Activated CD4-positive, alpha-beta T cell treated with anti-CD3 and anti-CD28 coated beads, Interleukin-2, amount 50 U/mL, for 1 hour (primary cell): ENCODE measurements around the gene KCTD21.
A peak's percentile ranks its signal among the peaks of the same experiment; 100 is the strongest.
"Not testable (repeated sequence)": the region's sequence is repeated elsewhere in the genome, so short reads cannot be mapped to it uniquely, and the experiment has no call there.

ENCODE experiments used
- DNase-seq: peaks from one replicate; pipeline ENCODE4 v3.0.0-alpha.2; 2020

The KCTD21 gene, protein sequence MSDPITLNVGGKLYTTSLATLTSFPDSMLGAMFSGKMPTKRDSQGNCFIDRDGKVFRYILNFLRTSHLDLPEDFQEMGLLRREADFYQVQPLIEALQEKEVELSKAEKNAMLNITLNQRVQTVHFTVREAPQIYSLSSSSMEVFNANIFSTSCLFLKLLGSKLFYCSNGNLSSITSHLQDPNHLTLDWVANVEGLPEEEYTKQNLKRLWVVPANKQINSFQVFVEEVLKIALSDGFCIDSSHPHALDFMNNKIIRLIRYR

DNA sequence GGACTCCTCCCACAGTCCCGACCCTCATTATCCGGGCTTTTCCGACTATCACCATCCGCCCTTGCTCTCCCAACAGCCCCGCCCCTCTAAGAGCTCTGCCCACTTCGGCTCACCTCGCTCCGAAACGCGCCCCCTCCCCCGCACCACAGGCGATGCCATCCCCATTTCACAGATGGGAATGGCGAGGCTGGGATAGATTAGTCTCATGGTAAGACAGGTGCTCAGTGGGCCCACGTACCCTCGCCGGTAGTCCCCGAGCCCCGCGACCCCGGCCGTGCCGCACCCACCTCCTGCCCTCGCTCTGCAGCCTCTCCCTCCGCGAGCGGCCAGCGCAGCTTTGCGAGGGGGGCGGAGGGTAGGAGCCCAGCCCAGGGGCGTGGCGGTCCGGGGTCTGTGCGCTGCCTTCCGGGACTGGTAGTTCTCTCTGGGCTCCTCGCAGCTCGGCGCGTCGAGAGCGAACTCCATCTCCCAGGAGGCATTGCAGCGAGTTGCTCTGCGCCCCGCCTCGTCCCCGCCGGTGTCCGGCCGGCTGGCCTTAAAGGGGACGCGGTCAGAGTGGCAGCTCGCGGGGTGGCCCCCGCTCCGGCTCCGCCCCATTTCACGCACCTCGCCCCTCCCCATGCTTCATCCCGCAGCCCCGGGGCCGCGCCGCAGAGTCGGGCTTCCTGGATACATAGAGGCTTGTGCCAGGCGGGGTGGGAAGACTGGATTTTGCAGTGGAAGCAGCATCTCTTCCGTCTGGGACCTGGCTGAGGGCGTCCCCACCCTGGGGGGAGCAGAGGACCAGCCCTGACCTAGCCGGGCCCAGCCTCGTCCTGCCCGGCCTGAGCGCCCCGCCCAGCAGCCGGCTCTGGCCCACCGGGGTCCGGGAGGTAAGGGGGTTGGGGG, at the start of gene KCTD21, which contains the start of gene USP35:
TSS of gene KCTD21 (minus strand) at position 341 of the 888 bp plus-strand sequence. CDS start 14,072 bp downstream, outside the sequence.
TSS of gene USP35 (plus strand) at position 634 of the 888 bp plus-strand sequence. CDS start 7,327 bp downstream, outside the sequence.
- peak; percentile 89 for DNase-seq

DNA sequence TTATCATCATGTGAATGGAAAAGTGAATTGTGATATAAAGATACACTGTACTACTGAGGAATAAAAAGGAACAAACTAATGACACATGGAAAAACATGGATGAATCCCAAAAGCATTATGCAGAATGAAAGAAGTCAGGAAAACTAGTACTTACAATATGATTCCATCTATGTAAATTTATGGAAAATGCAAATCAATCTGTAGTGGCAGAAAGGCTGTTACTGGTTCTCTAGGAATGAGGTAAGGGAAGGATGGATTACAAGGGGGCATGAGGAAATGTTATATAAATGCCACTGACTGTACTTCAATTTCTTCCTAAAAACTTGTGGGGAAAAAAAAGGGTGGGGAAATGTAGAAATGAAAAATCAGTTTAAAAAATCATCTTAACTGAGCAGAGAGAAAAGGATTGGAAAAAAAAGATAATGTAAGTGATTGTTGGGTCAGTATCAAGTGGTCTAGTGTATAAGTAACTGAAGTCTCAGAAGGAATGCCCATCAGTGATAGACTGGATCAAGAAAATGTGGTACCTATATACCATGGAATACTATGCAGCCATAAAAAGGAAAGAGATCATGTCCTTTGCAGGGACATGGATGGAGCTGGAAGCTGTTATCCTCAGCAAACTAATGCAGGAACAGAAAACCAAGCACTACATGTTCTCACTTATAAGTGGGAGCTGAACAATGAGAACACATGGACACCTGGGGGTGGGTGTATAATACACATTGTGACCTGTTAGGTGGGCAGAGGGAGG, 49.0 kb upstream of the KCTD21 start:
- DNase-seq: no peak

DNA sequence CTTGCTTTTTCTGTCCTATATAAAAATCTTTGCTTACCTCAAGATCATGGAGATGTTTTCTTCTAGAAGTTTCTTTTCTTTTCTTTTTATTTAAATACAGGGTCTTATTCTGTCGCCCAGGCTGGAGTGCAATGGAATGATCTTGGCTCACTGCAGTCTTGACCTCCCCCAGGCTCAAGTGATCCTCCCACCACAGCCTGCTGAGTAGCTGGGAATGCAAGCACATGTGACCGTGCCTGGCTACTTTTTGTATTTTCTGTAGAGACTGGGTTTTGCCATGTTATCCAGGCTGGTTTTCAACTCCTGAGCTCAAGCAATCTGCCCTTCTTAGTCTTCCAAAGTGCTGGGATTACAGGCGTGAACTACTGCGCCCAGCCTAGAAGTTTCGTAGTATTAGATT, 45.6 kb upstream of the KCTD21 start:
- no peak for DNase-seq

DNA sequence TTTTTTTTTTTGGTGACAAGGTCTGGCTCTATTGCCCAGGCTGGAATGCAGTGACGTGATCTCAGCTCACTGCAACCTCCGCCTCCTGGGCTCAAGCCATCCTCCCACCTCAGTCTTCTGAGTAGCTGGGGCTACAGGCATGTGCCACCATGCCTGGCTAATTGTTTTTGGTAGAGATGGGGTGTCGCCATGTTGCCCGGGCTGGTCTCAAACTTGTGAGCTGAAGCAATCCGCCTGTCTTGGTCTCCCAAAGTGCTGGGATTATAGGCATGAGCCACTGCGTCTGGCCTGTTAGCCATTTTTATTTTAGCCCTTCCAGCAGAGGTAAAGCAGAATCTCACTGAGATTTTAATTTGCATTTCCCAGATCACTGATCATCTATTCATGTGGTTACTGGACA, 44.6 kb upstream of the KCTD21 start:
- not testable (repeated sequence) for DNase-seq

DNA sequence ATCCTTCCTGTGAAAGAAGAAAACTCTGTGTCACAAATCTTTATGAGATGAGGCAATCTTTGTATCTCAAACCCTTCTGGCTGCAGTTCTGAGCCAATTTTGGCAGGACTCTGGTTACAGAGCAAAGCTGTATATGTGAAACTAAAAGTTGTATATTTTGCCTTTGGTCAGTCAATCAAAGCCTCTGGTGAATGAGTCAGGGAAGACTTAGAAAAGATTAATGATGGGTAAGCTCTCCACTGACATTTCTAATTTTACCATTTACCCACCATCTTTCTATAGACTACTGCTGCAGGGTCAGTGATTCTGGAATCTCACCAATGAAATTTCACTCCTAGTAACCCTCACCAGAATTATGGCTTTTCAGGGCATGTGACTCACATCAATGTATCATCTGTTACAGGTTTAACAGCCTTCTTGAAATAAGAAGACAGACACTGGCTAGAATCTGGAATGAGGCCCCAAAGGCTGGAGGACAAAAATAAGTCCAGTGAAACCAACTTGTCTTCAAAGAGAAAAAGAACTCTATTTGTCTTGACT, 43.6 kb upstream of the KCTD21 start:
- DNase-seq: no peak

DNA sequence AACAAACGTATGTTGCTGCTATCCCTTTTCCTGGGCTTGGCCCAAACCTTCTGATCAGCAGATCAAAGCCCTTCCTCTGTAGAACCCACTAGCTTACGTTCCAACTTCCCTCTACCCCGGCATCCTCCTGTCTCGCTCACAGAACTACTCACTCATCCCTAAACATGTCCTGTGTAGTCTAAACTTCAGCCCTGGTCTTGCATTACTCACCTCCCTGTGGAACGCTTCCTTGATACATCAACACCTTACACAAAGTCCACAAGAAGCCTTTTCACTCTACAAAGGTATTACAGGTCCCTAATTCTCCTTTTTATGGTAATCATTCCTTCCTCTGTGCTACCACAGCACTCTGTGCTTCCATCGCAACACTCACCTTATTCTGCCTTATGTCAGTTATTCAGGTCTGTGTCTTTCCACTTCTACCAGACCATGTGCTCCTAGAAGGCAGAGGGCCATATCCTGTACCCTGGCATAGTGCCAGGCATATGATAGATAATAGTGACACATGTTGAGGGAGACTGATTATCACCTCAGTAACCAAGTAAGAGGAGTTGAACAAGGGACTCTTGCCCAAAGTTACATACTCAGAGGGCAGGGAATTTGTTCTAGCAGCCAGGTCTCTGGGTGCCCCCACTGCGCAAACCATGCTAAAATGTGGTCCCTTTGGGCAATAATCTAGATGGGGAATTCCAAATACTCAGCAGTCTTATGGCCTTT, 41.9 kb upstream of the KCTD21 start:
- DNase-seq: no peak

DNA sequence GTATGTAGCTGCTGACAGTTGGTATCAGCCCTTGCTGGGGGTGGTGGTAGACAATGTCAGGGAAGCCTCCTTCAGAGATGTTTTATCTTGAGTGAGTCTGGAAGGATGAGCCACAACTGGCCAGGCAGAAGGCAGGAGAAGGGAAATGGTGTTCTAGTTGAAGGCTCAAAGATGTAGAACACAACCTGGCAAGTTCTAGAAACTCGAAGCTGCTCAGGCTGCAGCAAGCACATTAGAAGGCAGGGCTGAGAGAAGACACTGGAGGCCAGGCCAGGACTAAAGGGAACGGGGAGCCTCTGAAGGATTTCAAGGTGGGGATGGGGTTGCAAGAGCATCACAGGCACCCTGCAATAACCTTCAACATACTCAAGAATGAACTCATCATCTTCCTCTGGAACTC, 40.7 kb upstream of the KCTD21 start:
- no peak for DNase-seq

DNA sequence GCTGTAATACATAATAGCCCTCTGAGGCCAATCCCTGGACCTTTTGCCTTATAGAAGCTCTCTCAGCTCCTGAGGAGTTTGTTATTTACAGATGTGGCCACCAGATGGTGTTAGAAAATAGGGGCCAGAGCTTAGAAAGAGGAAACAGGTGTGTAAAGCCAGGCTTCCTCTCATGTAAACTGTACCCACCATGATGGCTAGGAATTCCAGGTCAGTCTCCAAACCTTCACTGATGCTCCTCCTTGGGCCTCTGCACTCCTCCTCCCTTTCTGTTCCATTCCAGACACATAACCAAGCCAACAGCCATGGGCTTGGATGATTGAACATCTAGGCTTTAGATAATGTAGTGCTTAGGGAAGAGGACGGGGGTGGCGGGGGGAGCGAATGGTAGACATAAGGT, 40.0 kb upstream of the KCTD21 start:
- DNase-seq: no peak

DNA sequence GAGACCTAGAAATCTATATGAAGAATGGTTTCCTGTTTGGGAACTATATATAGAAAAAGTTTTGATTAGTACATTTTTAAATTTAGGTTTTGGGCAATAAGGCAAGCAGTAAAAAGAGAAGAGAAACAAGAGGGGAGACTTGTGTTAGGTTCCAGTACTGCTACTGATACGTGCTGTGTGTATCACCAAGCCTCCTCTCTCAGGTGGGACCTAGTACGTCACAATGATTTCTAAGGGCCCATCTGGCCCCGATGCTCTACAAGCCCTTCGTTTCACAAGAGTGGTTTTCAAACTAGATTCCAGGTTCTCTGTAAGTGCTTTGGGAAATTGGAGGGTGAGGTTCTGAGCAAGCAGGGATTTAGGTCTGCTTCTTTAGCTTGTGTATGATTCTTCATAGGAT, 39.5 kb upstream of the KCTD21 start:
- no peak for DNase-seq

DNA sequence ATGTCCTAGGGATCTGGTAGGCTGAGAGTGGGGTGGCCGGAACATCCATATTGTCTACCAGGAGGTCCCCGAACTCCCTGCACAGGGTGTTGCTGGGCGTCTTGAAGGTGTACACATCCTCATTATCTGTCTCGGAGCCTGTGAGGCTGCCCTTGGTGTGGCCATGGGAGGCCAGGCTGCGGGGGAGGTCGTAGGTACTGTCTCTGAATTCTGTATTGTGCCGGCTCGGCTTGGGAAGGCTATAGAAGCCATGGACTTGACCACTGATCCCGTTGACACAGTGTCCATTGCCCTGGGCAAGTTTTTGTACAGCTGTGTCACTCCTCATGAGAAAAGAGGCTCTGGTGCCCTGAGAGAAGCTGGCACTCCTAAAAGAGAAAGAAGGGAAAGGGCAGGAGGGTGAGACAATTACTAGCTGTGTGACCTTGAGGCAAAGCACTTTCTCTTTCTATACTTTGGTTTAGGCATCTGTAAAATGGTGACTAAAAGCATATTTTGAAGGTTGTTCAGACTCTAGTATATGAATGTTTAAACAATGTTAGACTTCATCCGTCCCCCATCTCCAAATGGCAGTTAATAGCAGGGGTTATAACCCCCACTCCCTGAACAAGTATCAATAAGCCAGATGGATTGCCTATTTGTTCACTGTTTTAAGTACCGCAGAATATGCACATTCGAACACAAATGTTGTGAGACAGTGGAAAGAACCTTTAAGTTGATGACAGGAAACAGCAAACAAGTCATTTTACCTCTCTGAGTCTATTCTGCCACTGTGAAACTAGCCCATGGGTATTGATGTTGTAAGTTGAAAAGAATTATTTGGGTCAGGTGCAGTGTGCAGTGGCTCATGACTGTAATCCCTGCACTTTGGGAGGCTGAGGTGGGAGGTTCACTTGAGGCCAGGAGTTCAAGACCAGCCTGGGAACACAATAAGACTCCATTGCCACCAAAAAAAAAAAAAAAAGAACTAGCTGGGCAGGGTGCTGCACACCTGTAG, 38.6 kb upstream of the KCTD21 start:
- no peak for DNase-seq

DNA sequence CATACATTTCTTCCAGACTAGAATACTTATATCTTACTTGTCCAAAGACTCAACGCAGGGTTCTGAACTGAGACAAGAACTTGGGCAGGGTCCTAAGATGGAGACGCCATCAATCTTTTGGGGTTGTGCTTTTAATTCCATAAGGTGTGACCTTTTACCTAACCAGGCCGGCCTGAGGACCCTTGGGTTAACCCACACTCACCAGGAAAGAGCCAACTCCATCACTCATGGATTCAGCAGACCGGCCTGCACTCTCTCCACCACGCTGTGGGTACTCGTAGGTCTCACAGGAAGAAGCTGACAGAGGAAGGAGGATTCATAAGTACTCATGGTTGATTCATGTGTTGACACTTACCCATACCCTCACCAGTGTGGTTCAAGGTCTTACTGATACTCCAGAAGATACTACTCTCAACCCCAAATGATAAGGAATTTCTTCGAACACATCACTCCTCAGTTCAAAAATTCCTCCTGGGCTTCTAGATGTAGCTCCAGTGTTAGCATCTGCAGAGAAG, 36.5 kb upstream of the KCTD21 start:
- no peak for DNase-seq

DNA sequence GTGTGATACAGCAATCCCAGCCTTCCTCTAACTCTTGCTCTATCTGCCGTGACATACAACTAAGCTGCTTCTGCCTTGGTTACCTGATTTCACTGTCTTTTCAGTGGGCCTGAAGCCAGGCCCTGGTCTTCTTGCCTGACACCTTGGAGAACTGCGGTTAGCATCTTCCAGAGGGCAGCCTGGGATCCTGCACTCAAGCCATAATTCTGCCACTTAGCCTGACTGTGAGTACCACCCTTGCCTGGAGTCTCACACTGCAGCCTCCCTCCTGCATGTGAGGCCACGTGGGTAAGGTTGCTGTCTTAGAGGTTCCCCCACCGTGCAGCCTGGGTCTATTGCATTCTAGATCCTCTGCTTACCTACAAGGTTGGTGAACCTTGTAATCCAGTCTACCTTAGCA, 36.1 kb upstream of the KCTD21 start:
- no peak for DNase-seq

DNA sequence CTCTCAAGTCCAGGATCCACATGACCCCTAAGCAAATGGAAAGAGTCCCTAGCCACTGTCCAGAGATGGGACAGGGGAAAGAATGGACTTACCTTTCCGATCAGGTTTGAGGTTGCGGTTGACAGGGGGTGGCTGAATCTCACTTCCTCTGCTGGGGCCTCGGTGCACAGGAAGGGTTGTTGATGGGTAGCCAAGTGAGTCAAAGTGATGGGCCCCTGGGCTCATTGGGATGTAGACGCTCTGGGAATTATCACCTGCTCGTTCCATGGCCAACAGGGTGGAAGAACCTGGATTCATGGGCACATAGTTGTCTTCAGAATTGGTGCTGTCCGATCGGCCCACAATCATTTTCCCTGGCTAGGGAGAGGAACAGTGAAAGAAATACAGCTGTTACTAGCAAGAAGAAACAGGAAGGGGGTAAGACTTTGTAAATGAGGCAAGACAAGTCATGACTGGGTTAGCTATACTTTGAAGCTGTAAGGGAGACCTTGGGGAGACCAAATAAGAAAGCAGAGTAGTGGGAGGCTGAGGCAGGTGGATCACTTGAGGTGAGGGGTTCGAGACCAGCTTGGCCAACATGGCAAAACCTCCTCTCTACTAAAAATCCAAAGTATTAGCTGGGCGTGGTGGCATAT, 35.0 kb upstream of the KCTD21 start:
- DNase-seq: no peak

DNA sequence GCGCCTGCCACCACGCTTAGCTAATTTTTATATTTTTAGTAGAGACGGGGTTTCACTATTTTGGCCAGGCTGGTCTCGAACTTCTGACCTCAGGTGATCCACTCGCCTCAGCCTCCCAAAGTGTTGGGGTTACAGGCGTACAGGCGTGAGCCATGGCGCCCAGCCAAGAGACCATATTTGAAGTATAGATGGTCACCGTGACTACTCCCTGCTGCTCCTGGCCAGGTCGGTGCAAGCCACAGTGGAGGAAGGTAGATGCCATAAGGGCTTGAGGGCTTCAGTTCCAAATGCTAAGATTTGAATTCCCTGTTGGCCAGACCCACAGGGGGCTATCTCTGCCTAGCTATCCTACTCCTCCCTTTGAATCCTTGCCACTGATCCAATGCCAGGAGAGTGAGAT, 34.3 kb upstream of the KCTD21 start:
- DNase-seq: not testable (repeated sequence)

DNA sequence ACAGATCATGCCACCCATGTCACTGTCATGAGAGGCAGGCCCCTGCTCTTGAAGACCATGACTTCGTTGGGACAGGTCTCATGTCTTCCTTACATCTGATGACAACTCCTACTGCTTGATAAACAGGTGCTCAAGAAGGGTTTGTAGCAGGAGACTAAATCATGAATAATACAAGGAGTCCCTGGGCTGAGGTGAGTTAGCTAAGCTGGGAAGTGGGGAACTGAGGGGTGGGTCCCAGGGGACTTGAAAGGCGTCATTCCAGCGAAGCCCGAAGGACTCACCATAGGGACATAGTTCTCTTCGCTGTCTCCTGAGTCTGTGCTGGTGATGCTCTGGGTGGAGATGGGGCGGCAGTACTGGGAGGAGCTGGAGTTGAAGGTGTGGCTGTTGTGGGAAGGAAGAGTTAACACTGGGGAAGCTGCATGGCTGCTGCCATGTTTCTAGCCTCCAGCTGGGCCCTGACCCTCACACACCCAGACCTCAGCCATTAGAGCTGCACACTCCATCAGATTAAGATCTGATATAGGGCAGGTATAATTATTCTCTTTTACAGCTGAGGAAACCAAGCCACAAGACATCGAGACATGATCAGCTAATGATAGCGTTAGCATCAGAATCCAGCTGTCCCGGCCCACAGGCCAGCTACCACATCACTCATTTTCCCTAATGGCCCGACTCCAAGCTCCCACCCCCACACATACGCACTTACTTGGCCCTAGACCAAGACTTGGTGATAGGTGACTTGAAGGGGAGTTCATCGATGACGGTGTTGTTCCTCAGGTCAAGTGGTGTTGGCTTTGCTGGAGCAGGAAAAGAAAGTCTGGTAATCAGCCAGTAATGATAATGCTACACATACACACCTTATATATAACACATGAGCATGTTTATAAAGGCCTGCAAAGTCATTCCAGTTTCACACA, 33.2 kb upstream of the KCTD21 start:
- no peak for DNase-seq

DNA sequence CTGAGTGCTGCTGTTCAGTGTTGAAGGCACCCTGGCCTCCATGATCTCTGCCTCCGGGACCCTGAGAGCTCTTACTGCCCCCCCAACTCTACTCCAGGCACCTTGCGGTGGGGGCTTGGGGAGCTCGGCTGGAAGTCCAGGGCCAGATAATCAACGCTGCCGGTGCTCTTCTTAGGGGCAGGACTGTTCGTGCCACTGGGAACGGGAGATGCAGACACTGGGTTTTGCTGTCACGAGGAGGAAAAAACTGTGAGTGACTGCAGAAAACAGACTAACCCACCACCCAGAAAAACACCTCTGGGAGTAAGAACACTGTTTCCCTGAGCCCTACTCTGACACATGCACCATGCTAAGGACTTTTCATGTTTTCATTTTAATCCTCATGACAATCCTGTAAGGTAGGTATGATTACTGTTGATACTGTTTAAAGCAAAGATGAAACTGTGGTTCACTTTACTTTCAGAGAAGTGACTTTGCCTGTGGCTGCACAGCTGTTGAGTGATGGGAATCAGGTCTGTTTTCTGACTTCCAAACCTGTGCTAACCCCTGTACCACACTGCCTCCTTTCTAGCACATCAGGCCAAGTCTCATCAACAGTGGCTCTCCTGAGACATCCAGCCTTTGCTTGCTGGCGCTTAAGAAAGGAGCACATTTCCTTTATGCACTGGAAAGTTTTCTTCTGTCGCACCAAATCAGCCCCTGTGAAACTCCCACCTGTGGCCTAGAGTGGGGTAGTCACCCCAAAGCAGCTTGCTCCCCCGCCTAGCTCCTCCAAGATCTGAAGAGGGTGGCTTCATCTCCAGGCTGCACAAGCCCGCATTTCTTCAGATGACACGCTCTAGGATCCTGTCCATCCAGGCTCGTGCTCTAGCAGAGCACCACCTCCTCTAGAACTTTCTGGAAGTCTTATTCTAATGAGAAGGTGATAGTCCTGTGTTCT, 32.1 kb upstream of the KCTD21 start:
- DNase-seq: no peak

DNA sequence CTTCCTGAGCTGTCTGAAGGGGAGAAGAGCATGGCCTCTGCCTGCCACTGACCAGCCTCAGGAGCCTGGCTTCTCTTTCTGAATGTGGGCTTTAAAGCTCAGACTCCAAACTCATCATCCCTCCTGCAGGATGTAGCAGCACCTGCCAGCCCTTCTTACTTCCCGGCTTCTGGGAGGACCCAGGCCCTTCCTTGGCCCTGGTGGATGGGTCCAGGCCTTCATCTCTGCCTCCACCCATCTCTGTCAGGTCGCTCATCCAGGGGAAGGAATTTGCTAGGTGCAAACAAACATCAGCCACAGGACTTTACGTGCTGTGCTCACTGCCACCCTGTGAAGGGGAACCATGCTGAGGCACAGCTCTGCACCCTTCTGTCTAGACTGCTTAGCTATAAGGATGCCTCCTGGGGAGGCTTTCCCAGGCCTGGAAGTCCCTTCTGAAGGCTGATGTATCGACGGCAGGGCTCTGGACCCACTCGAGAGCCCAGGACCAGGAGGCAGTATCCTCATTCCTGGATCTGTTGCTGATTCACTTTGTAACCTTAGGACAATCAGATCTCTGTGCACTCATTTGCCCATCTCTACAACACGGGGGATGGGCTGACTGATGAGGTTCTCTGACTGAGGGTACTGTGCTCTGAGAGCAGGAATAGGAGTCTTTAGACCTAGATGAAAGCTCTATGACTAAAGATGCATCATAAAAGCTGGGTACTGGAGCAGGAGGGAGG, 31.2 kb upstream of the KCTD21 start:
- no peak for DNase-seq
